ENCODE results near the gene IL6ST.

IL6ST gene

DNA sequence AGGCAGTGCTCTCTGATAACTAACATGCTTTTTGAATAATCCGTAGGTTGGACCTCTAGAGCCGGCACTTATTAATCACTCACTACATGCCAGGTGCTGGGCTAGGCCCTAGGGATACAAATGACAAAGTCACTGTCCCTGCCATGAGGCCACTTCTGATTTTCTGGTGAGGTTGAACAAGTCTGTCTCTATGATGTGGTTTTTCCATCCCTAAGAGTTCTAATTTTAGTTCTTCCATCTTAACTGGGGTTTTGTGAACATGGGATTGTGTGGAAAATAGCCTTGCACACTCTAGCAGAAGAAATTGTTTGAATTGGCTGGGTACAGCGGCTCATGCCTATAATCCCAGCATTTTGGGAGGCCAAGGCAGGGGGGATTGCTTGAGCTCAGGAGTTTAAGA, 79.0 kb downstream of the IL6ST start:
- H3K4me3 ChIP-seq (ENCODE audit: insufficient read depth, low read depth, low read length, poor library complexity, severe bottlenecking): no peak overlapping the region
- H3K36me3 ChIP-seq (ENCODE audit: control insufficient read depth, insufficient read depth, low read length): no peaks in the 10 kb centered on the region
- DNase-seq: no peak
- no peaks in the 10 kb centered on the region for H3K27me3 ChIP-seq (replicated peaks; ENCODE audit: control insufficient read depth, insufficient read depth, low read length, poor library complexity, severe bottlenecking)
- H3K9me3 ChIP-seq (ENCODE audit: control insufficient read depth, low read length): no peaks in the 10 kb centered on the region
- no peaks in the 10 kb centered on the region for H3K4me1 ChIP-seq (ENCODE audit: control insufficient read depth, insufficient read depth, low read length, poor library complexity, severe bottlenecking)
- no peak overlapping the region for H3K27ac ChIP-seq (ENCODE audit: insufficient read depth, low read length, poor library complexity, severe bottlenecking)

DNA sequence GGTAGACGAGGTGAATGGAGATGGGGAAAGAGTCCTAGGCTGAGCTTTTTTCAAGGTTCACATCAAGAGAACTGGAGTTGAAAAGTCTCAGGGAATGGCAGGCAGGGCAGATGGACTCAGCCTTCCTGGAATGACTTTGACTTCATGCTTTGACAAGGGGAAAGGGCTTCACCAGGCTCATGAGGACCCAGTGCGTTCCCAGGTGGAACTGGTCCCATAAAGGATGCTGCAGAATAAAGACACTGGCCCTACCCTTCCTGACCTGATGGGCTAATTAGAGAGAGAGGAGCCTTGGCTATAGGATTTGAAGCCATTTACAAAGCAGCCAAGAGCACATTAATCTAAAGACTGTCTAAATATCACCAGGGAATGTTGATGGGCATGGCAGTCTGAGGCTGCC, 79.8 kb downstream of the IL6ST start:
- DNase-seq: no peak
- no peaks in the 10 kb centered on the region for H3K36me3 ChIP-seq (ENCODE audit: control insufficient read depth, insufficient read depth, low read length)
- H3K27ac ChIP-seq (ENCODE audit: insufficient read depth, low read length, poor library complexity, severe bottlenecking): no peak overlapping the region
- H3K9me3 ChIP-seq (ENCODE audit: control insufficient read depth, low read length): no peaks in the 10 kb centered on the region
- no peaks in the 10 kb centered on the region for H3K27me3 ChIP-seq (replicated peaks; ENCODE audit: control insufficient read depth, insufficient read depth, low read length, poor library complexity, severe bottlenecking)
- H3K4me3 ChIP-seq (ENCODE audit: insufficient read depth, low read depth, low read length, poor library complexity, severe bottlenecking): no peak overlapping the region
- H3K4me1 ChIP-seq (ENCODE audit: control insufficient read depth, insufficient read depth, low read length, poor library complexity, severe bottlenecking): no peaks in the 10 kb centered on the region

GRCh38 chr5:55913466-55914413, 81.0 kb downstream of the IL6ST start:
- Histone ChIP-seq H3K4me3 (ENCODE audit: insufficient read depth, low read depth, low read length, poor library complexity, severe bottlenecking) (no peak overlapping the region), H3K36me3 (ENCODE audit: control insufficient read depth, insufficient read depth, low read length) (no peaks in the 10 kb centered on the region), H3K27ac (ENCODE audit: insufficient read depth, low read length, poor library complexity, severe bottlenecking) (no peak overlapping the region), H3K4me1 (ENCODE audit: control insufficient read depth, insufficient read depth, low read length, poor library complexity, severe bottlenecking) (no peaks in the 10 kb centered on the region), H3K27me3 (replicated peaks; ENCODE audit: control insufficient read depth, insufficient read depth, low read length, poor library complexity, severe bottlenecking) (no peaks in the 10 kb centered on the region), H3K9me3 (ENCODE audit: control insufficient read depth, low read length) (no peaks in the 10 kb centered on the region)
- DNase-seq: no peak

GRCh38 chr5:55911784-55912653, 82.7 kb downstream of the IL6ST start:
- H3K27ac ChIP-seq (ENCODE audit: insufficient read depth, low read length, poor library complexity, severe bottlenecking): no peak overlapping the region
- H3K4me1 ChIP-seq (ENCODE audit: control insufficient read depth, insufficient read depth, low read length, poor library complexity, severe bottlenecking): no peaks in the 10 kb centered on the region
- no peaks in the 10 kb centered on the region for H3K27me3 ChIP-seq (replicated peaks; ENCODE audit: control insufficient read depth, insufficient read depth, low read length, poor library complexity, severe bottlenecking)
- H3K4me3 ChIP-seq (ENCODE audit: insufficient read depth, low read depth, low read length, poor library complexity, severe bottlenecking): no peak overlapping the region
- DNase-seq: no peak
- H3K36me3 ChIP-seq (ENCODE audit: control insufficient read depth, insufficient read depth, low read length): no peaks in the 10 kb centered on the region
- H3K9me3 ChIP-seq (ENCODE audit: control insufficient read depth, low read length): no peaks in the 10 kb centered on the region

DNA sequence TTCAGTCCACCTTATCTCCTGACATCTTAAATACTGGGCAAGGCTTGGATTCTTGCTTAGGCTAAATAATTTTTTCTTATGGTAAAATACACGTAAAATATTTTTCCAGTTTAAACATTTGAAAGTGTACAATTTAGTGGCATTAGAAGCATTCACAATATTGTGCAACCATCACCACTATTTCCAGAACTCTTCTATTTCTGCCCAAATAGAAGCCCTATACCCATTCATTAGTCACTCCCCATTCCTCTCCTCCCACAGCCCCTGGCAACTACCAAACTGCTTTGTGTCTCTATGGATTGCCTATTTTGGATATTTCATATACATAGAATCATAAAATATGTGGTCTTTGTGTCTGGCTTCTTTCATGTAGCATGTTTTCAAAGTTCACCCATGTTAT, 86.0 kb downstream of the IL6ST start:
- Histone ChIP-seq H3K9me3 (ENCODE audit: control insufficient read depth, low read length) (no peaks in the 10 kb centered on the region), H3K4me3 (ENCODE audit: insufficient read depth, low read depth, low read length, poor library complexity, severe bottlenecking) (no peak overlapping the region), H3K27ac (ENCODE audit: insufficient read depth, low read length, poor library complexity, severe bottlenecking) (no peak overlapping the region), H3K36me3 (ENCODE audit: control insufficient read depth, insufficient read depth, low read length) (no peaks in the 10 kb centered on the region), H3K4me1 (ENCODE audit: control insufficient read depth, insufficient read depth, low read length, poor library complexity, severe bottlenecking) (peaks cover 2% of the 10 kb centered on the region), H3K27me3 (replicated peaks; ENCODE audit: control insufficient read depth, insufficient read depth, low read length, poor library complexity, severe bottlenecking) (no peaks in the 10 kb centered on the region)
- no peak for DNase-seq

DNA sequence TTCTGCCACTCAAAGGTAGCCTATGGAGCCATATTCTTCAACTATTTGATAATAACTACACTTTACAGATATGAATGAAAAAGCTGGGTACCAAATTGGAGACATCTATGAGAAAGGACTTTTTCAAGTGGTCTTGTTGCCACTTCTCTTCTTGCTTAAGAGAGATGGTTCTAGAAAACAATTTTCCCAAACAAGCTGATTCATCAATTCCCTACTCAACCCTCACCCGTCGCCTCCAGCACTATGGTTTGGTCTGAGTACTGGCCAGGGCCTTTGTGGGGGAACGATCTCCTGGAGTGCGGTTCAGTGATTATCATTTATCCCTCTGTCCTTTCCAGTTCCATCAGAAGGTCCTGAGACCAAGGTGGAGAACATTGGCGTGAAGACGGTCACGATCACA, 86.8 kb downstream of the IL6ST start:
- Histone ChIP-seq H3K27ac (ENCODE audit: insufficient read depth, low read length, poor library complexity, severe bottlenecking) (no peak overlapping the region), H3K4me1 (ENCODE audit: control insufficient read depth, insufficient read depth, low read length, poor library complexity, severe bottlenecking) (peaks cover 8% of the 10 kb centered on the region), H3K27me3 (replicated peaks; ENCODE audit: control insufficient read depth, insufficient read depth, low read length, poor library complexity, severe bottlenecking) (no peaks in the 10 kb centered on the region), H3K4me3 (ENCODE audit: insufficient read depth, low read depth, low read length, poor library complexity, severe bottlenecking) (no peak overlapping the region), H3K9me3 (ENCODE audit: control insufficient read depth, low read length) (no peaks in the 10 kb centered on the region), H3K36me3 (ENCODE audit: control insufficient read depth, insufficient read depth, low read length) (no peaks in the 10 kb centered on the region)
- no peak for DNase-seq

GRCh38 chr5:55905251-55905650, 89.5 kb downstream of the IL6ST start:
- Histone ChIP-seq H3K4me3 (ENCODE audit: insufficient read depth, low read depth, low read length, poor library complexity, severe bottlenecking) (no peak overlapping the region), H3K27me3 (replicated peaks; ENCODE audit: control insufficient read depth, insufficient read depth, low read length, poor library complexity, severe bottlenecking) (no peaks in the 10 kb centered on the region), H3K36me3 (ENCODE audit: control insufficient read depth, insufficient read depth, low read length) (no peaks in the 10 kb centered on the region), H3K27ac (ENCODE audit: insufficient read depth, low read length, poor library complexity, severe bottlenecking) (no peak overlapping the region), H3K4me1 (ENCODE audit: control insufficient read depth, insufficient read depth, low read length, poor library complexity, severe bottlenecking) (peaks cover 12% of the 10 kb centered on the region), H3K9me3 (ENCODE audit: control insufficient read depth, low read length) (no peaks in the 10 kb centered on the region)
- DNase-seq: no peak

GRCh38 chr5:55904152-55904551, 90.6 kb downstream of the IL6ST start:
- no peaks in the 10 kb centered on the region for H3K9me3 ChIP-seq (ENCODE audit: control insufficient read depth, low read length)
- no peak overlapping the region for H3K27ac ChIP-seq (ENCODE audit: insufficient read depth, low read length, poor library complexity, severe bottlenecking)
- no peak overlapping the region for H3K4me3 ChIP-seq (ENCODE audit: insufficient read depth, low read depth, low read length, poor library complexity, severe bottlenecking)
- no peaks in the 10 kb centered on the region for H3K27me3 ChIP-seq (replicated peaks; ENCODE audit: control insufficient read depth, insufficient read depth, low read length, poor library complexity, severe bottlenecking)
- H3K4me1 ChIP-seq (ENCODE audit: control insufficient read depth, insufficient read depth, low read length, poor library complexity, severe bottlenecking): peaks cover 12% of the 10 kb centered on the region
- no peak for DNase-seq
- no peaks in the 10 kb centered on the region for H3K36me3 ChIP-seq (ENCODE audit: control insufficient read depth, insufficient read depth, low read length)

DNA sequence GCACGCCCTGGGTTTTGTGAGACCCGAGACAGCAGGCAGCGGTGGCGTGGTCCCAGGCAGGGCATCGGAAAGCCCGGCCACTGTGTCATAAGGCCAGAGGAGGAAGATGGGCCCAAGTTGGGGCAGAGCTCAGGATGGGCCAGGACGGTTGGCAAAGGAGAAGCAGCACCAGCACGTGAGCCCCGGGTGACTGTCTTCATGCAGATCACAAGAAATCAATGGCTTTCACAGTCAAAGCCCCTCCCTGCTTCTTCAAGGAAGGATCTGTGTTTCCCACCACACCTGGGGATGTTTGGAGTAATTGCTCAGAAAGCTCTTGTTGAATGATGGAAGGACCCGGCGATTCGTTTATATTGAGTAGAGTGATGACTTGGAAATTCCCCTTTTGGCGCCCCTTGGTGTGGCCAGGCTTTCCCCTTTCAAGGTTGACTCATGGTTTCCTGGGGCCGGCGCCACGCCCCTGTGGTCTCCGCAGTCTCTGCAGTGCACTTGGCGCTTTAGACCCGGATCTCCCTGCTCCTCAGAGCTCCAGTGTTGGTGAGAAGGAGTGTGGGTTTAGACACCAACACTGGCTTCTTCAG, 91.6 kb downstream of the IL6ST start:
- Histone ChIP-seq H3K36me3 (ENCODE audit: control insufficient read depth, insufficient read depth, low read length) (no peaks in the 10 kb centered on the region), H3K27me3 (replicated peaks; ENCODE audit: control insufficient read depth, insufficient read depth, low read length, poor library complexity, severe bottlenecking) (no peaks in the 10 kb centered on the region), H3K4me3 (ENCODE audit: insufficient read depth, low read depth, low read length, poor library complexity, severe bottlenecking) (peak overlapping the region; percentile 26), H3K4me1 (ENCODE audit: control insufficient read depth, insufficient read depth, low read length, poor library complexity, severe bottlenecking) (peaks cover 12% of the 10 kb centered on the region), H3K9me3 (ENCODE audit: control insufficient read depth, low read length) (no peaks in the 10 kb centered on the region), H3K27ac (ENCODE audit: insufficient read depth, low read length, poor library complexity, severe bottlenecking) (no peak overlapping the region)
- DNase-seq: peak; percentile 54 to 58 (median 55)
